H1 (cell line): ENCODE results near the gene NF1. TPM values are rescaled to one million over a fixed set of nuclear protein-coding genes. Genes with fewer than 3 reads are reported as not detected.

ENCODE experiments used
- CTCF ChIA-PET: fragments of 300-600 bp; sonication (Branson Sonifier 250); formaldehyde crosslinking; loops from one replicate; lab custom pipeline; 2021; ENCODE audit not compliant: partially characterized antibody; lab: Charles Lee
- POLR2A ChIA-PET: fragments of 300-600 bp; sonication (Branson Sonifier 250); formaldehyde crosslinking; loops from one replicate; lab custom pipeline; 2021; ENCODE audit warnings: inconsistent platforms; ENCODE audit not compliant: partially characterized antibody; lab: Charles Lee
- DNase-seq, 2 experiments: peaks; one replicate each; pipeline versions ENCODE4 v3.0.0 to v3.0.0-alpha.2; 2010 to 2022; ENCODE audit warnings: low spot score in 2 of 2, low read depth in 1 of 2, mixed read lengths in 1 of 2
- FAIRE-seq: peaks from 2 replicates; lab custom pipeline; 2011; peaks lifted over from hg19 to GRCh38; lab: Jason Lieb, UNC
- H2AFZ ChIP-seq: 2 replicates; pipeline ENCODE4 v1.8.1; 2012; ENCODE audit warnings: low read length, inconsistent platforms
- H2AK5ac ChIP-seq: 2 replicates; pipeline ENCODE4 v1.6.1; 2013; ENCODE audit warnings: low read depth, low read length
- H2BK120ac ChIP-seq: replicated peaks from 2 replicates; pipeline ENCODE3; 2013; ENCODE audit warnings: low read depth, low read length, inconsistent platforms
- H2BK12ac ChIP-seq: 2 replicates; pipeline ENCODE4 v1.6.1; 2013; ENCODE audit warnings: low read depth, low read length
- H2BK15ac ChIP-seq: 2 replicates; pipeline ENCODE4 v1.6.1; 2013; ENCODE audit warnings: low read length
- H2BK20ac ChIP-seq: 2 replicates; pipeline ENCODE4 v1.6.1; 2013; ENCODE audit warnings: low read length
- H2BK5ac ChIP-seq: 2 replicates; pipeline ENCODE4 v1.6.1; 2013; ENCODE audit warnings: low read depth, low read length
- H3K14ac ChIP-seq: 2 replicates; pipeline ENCODE4 v1.6.1; 2013; ENCODE audit warnings: inconsistent platforms; ENCODE audit not compliant: insufficient read length
- H3K18ac ChIP-seq: 2 replicates; pipeline ENCODE4 v1.6.1; 2013; ENCODE audit warnings: low read length; ENCODE audit errors: extremely low read depth
- H3K23ac ChIP-seq: 2 replicates; pipeline ENCODE4 v1.6.1; 2013; ENCODE audit warnings: inconsistent platforms; ENCODE audit not compliant: insufficient read length
- H3K23me2 ChIP-seq: 2 replicates; pipeline ENCODE4 v1.6.1; 2013; ENCODE audit warnings: low read depth, low read length
- H3K27ac ChIP-seq: 2 replicates; pipeline ENCODE4 v1.6.1; 2011; ENCODE audit warnings: low read depth, low read length, inconsistent platforms
- H3K27me3 ChIP-seq, 4 experiments: replicated peaks in 1 of 4; 1 replicate in 1 of 4; 2 replicates in 3 of 4; pipeline versions ENCODE4 v1.6.1 to v1.8.1; 2011 to 2013; ENCODE audit warnings: low read length in 3 of 4, mild to moderate bottlenecking in 3 of 4, inconsistent platforms in 2 of 4, mixed read lengths in 2 of 4, moderate library complexity in 1 of 4; ENCODE audit not compliant: control insufficient read depth in 3 of 4, insufficient read depth in 3 of 4; ENCODE audit errors: extremely low read depth in 1 of 4
- H3K36me3 ChIP-seq, 4 experiments: 2 replicates each; pipeline versions ENCODE4 v1.6.1 to v1.8.1; 2011 to 2013; ENCODE audit warnings: mild to moderate bottlenecking in 4 of 4, low read length in 3 of 4, moderate library complexity in 2 of 4, control low read depth in 1 of 4, inconsistent platforms in 1 of 4; ENCODE audit not compliant: insufficient read depth in 4 of 4, control insufficient read depth in 2 of 4
- H3K4ac ChIP-seq: replicated peaks from 2 replicates; pipeline ENCODE3; 2013; ENCODE audit warnings: low read length, low read depth, mixed read lengths, inconsistent platforms; ENCODE audit not compliant: insufficient read length
- H3K4me1 ChIP-seq, 4 experiments: replicated peaks in 1 of 4; 1 replicate in 1 of 4; 2 replicates in 3 of 4; pipeline versions ENCODE4 v1.6.1 to v1.8.1; 2011 to 2013; ENCODE audit warnings: low read length in 3 of 4, inconsistent platforms in 2 of 4, mixed read lengths in 1 of 4; ENCODE audit not compliant: insufficient read depth in 4 of 4, control insufficient read depth in 3 of 4
- H3K4me2 ChIP-seq, 2 experiments: 2 replicates each; pipeline versions ENCODE4 v1.6.1 to v1.8.1; 2011 to 2013; ENCODE audit warnings: low read depth in 2 of 2, low read length in 2 of 2, control low read depth in 1 of 2, inconsistent platforms in 1 of 2, mild to moderate bottlenecking in 1 of 2; ENCODE audit not compliant: insufficient read depth in 1 of 2
- H3K4me3 ChIP-seq, 4 experiments: fragments of 200-600, 300-600 bp in 1 of 4; sonication (generic), shearing (Covaris generic), sonication (Bioruptor Twin) in 1 of 4; 2 replicates each; pipeline versions ENCODE4 v1.5.1 to v1.8.1; 2011 to 2016; ENCODE audit warnings: low read length in 4 of 4, low read depth in 3 of 4, control low read depth in 2 of 4, inconsistent platforms in 2 of 4, mild to moderate bottlenecking in 2 of 4, mixed read lengths in 1 of 4, moderate library complexity in 1 of 4; ENCODE audit not compliant: insufficient read depth in 2 of 4; ENCODE audit errors: extremely low read depth in 1 of 4
- H3K56ac ChIP-seq: replicated peaks from 2 replicates; pipeline ENCODE3; 2013; ENCODE audit warnings: low read depth, mild to moderate bottlenecking, mixed read lengths, low read length, inconsistent platforms; ENCODE audit not compliant: insufficient read length
- H3K79me1 ChIP-seq: 2 replicates; pipeline ENCODE4 v1.6.1; 2013; ENCODE audit warnings: low read depth, low read length, control low read depth
- H3K79me2 ChIP-seq, 2 experiments: 2 replicates each; pipeline versions ENCODE4 v1.6.1 to v1.8.1; 2012 to 2013; ENCODE audit warnings: low read length in 2 of 2, mild to moderate bottlenecking in 2 of 2, inconsistent platforms in 1 of 2; ENCODE audit not compliant: insufficient read depth in 2 of 2, control insufficient read depth in 1 of 2
- H3K9ac ChIP-seq, 4 experiments: replicated peaks in 1 of 4; 1 replicate in 1 of 4; 2 replicates in 3 of 4; pipeline versions ENCODE4 v1.6.1 to v1.8.1; 2011 to 2013; ENCODE audit warnings: low read depth in 3 of 4, low read length in 3 of 4, control low read depth in 2 of 4, mild to moderate bottlenecking in 2 of 4, moderate library complexity in 2 of 4, inconsistent platforms in 1 of 4; ENCODE audit errors: extremely low read depth in 1 of 4
- H3K9me3 ChIP-seq, 2 experiments: 2 replicates each; pipeline versions ENCODE4 v1.6.1 to v1.8.1; 2012 to 2013; ENCODE audit warnings: mild to moderate bottlenecking in 2 of 2, moderate library complexity in 2 of 2, control low read depth in 1 of 2, inconsistent platforms in 1 of 2, low read depth in 1 of 2, low read length in 1 of 2, mixed read lengths in 1 of 2; ENCODE audit not compliant: insufficient read depth in 2 of 2
- H4K20me1 ChIP-seq, 2 experiments: replicated peaks in 1 of 2; 2 replicates each; pipeline versions ENCODE3 to v1.8.1; 2011 to 2013; ENCODE audit warnings: inconsistent platforms in 2 of 2, low read length in 2 of 2, mild to moderate bottlenecking in 1 of 2; ENCODE audit not compliant: insufficient read depth in 2 of 2, control insufficient read depth in 1 of 2
- H4K5ac ChIP-seq: 2 replicates; pipeline ENCODE4 v1.6.1; 2013; ENCODE audit warnings: low read length, low read depth, mixed read lengths, inconsistent platforms; ENCODE audit not compliant: insufficient read length
- H4K8ac ChIP-seq: 2 replicates; pipeline ENCODE4 v1.8.0; 2013; ENCODE audit warnings: mild to moderate bottlenecking, moderate library complexity, low read length, inconsistent platforms; ENCODE audit not compliant: insufficient read depth; ENCODE audit errors: extremely low read depth
- H4K91ac ChIP-seq: replicated peaks from 2 replicates; pipeline ENCODE3; 2013; ENCODE audit warnings: low read length, mixed read lengths, inconsistent platforms; ENCODE audit not compliant: insufficient read length
- BACH1 ChIP-seq: IDR thresholded peaks from 2 replicates; pipeline ENCODE4 v1.6.1; 2012; ENCODE audit warnings: low read length, improper control_type of control experiment
- CBX5 ChIP-seq: fragments of 300-800, 300-1000 bp; sonication (generic); IDR thresholded peaks from 2 replicates; pipeline ENCODE4 v1.7.1; 2016; ENCODE audit warnings: antibody characterized with exemption, low read length, low read depth
- CBX8 ChIP-seq: fragments of 300-800, 300-1000 bp; sonication (generic); IDR thresholded peaks from 2 replicates; pipeline ENCODE4 v1.7.1; 2016; ENCODE audit warnings: low read depth, low read length, borderline replicate concordance
- SIN3A ChIP-seq, 2 experiments: IDR thresholded peaks in 1 of 2; conservative IDR thresholded peaks in 1 of 2; 2 replicates each; pipeline ENCODE4 v1.6.1; 2011 to 2012; ENCODE audit warnings: low read length in 2 of 2, improper control_type of control experiment in 1 of 2, low read depth in 1 of 2, mild to moderate bottlenecking in 1 of 2
- TEAD4 ChIP-seq: IDR thresholded peaks from 2 replicates; pipeline ENCODE4 v1.6.1; 2012; ENCODE audit warnings: low read depth, low read length, inconsistent platforms, mixed read lengths
- YY1 ChIP-seq: IDR thresholded peaks from 2 replicates; pipeline ENCODE4 v1.6.1; 2011; ENCODE audit warnings: low read depth, mild to moderate bottlenecking, low read length
- WGBS, 2 experiments: shearing (Covaris generic) in 1 of 2; methylation state at CpG; one replicate each; pipeline versions ENCODE4 v1.1.6 to v1.1.7; 2013 to 2015; ENCODE audit warnings: low lambda C conversion rate in 2 of 2, mixed read lengths in 2 of 2, inconsistent platforms in 1 of 2, low coverage in 1 of 2, missing lambda C conversion rate in 1 of 2; ENCODE audit not compliant: insufficient replicate concordance in 2 of 2, insufficient coverage in 1 of 2, insufficient read length in 1 of 2; ENCODE audit errors: extremely low coverage in 1 of 2, missing lambda C conversion rate in 1 of 2; 5-methylcytosine and 5-hydroxymethylcytosine counted together
- polyA plus RNA-seq, 7 experiments: library from polyadenylated mRNA; depleted of rRNA in 3 of 7; stranded (reverse) in 5 of 7; unstranded in 2 of 7; fragments of >200 nt in 5 of 7; fragments of 200-250 nt in 2 of 7; gene quantifications; 1 replicate in 5 of 7; 2 replicates in 1 of 7; 4 replicates in 1 of 7; pipeline versions ENCODE4 v1.2.1 to v1.2.3, GENCODE V29; 2011 to 2013; ENCODE audit warnings: missing spikeins in 2 of 7, mixed read lengths in 2 of 7
- total RNA-seq: library from RNA; stranded (reverse); fragmentation: NEBNext Ultra II Directional; extraction: Animal tissue kit (Norgen Biotek cat#: 25700); gene quantifications from 2 replicates; pipeline ENCODE4 v1.2.1, GENCODE V29; 2021
- TF ChIP-seq, protein P1 (sequence below): IDR thresholded peaks from 2 replicates; pipeline ENCODE4 v1.6.1; 2012; ENCODE audit warnings: inconsistent platforms
- TF ChIP-seq, protein P2 (sequence below): IDR thresholded peaks from 2 replicates; pipeline ENCODE4 v1.6.1; 2012; ENCODE audit warnings: low read length, inconsistent platforms
- TF ChIP-seq, protein P3 (sequence below), 3 experiments: IDR thresholded peaks; 1 replicate in 2 of 3; 2 replicates in 1 of 3; pipeline versions ENCODE4 v1.5.1 to v1.6.1; 2011; ENCODE audit warnings: low read length in 3 of 3, mild to moderate bottlenecking in 3 of 3, inconsistent platforms in 2 of 3, low read depth in 1 of 3, moderate library complexity in 1 of 3; ENCODE audit not compliant: insufficient read depth in 1 of 3; ENCODE audit errors: control extremely low read depth in 1 of 3

The NF1 gene
- total and polyA plus RNA-seq, 2 of the 8 experiments (the other 6 are each of a cell fraction or from before 2014, with no cell fraction given): 19.3 to 29.6 TPM

DNA sequence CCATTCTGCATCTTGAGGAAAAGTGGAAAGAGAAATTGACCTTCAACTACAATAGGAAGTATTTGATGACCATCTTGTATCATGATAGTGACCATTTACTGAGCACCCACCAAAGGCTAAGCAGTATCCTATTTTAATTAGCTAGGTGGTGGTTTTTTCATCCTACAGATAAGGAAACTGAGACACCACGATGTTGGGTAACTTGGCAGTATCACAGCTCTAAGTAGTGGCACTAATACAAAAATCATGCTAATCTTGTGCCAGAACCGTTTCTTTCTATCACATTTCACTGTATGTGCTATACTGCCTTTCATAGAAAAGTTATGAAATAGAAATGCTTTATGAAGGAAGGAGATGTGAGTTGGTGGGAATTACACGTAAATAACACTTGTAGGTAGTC lies 216.7 kb downstream of the NF1 start:
- Histone ChIP-seq H2BK15ac (no peak overlapping the region), H3K27me3 (no peaks in the 10 kb centered on the region)

More for the DNA sequence above, 216.7 kb downstream of the NF1 start:
- no peaks in the 10 kb centered on the region for H3K36me3 ChIP-seq
- H3K4me3 ChIP-seq: no peak overlapping the region
- no peaks in the 10 kb centered on the region for H3K9me3 ChIP-seq
- no peak for DNase-seq
- H2AK5ac ChIP-seq: no peak overlapping the region
- H3K14ac ChIP-seq: no peak overlapping the region
- TF ChIP-seq, protein P1, sequence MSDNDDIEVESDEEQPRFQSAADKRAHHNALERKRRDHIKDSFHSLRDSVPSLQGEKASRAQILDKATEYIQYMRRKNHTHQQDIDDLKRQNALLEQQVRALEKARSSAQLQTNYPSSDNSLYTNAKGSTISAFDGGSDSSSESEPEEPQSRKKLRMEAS: no peak
- TF ChIP-seq TEAD4 (no peak), YY1 (no peak), CBX8 (no peak), SIN3A (conservative IDR thresholded peaks at IDR 0.05 in 1 of 2, IDR thresholded peaks at IDR 0.05 in 1 of 2; ENCODE audit: low read depth in 1 of 2, low read length in 2 of 2) (no peak), CBX5 (no peak), BACH1 (no peak)
- TF ChIP-seq, protein P2, sequence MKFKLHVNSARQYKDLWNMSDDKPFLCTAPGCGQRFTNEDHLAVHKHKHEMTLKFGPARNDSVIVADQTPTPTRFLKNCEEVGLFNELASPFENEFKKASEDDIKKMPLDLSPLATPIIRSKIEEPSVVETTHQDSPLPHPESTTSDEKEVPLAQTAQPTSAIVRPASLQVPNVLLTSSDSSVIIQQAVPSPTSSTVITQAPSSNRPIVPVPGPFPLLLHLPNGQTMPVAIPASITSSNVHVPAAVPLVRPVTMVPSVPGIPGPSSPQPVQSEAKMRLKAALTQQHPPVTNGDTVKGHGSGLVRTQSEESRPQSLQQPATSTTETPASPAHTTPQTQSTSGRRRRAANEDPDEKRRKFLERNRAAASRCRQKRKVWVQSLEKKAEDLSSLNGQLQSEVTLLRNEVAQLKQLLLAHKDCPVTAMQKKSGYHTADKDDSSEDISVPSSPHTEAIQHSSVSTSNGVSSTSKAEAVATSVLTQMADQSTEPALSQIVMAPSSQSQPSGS: no peak
- TF ChIP-seq, protein P3, sequence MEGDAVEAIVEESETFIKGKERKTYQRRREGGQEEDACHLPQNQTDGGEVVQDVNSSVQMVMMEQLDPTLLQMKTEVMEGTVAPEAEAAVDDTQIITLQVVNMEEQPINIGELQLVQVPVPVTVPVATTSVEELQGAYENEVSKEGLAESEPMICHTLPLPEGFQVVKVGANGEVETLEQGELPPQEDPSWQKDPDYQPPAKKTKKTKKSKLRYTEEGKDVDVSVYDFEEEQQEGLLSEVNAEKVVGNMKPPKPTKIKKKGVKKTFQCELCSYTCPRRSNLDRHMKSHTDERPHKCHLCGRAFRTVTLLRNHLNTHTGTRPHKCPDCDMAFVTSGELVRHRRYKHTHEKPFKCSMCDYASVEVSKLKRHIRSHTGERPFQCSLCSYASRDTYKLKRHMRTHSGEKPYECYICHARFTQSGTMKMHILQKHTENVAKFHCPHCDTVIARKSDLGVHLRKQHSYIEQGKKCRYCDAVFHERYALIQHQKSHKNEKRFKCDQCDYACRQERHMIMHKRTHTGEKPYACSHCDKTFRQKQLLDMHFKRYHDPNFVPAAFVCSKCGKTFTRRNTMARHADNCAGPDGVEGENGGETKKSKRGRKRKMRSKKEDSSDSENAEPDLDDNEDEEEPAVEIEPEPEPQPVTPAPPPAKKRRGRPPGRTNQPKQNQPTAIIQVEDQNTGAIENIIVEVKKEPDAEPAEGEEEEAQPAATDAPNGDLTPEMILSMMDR (IDR thresholded peaks at IDR 0.05; ENCODE audit: control extremely low read depth in 1 of 3, insufficient read depth in 1 of 3, low read depth in 1 of 3, low read length in 3 of 3): no peak
- H2AFZ ChIP-seq: no peak overlapping the region
- no peak overlapping the region for H4K91ac ChIP-seq
- ChIA-PET CTCF (interaction anchor here (1.1 kb wide), 1 partner anchor 45 kb away, joined by 3 read pairs; no protein-coding TSS in a partner anchor), POLR2A (no interaction called here)
- no peak overlapping the region for H3K27ac ChIP-seq
- no peak overlapping the region for H3K23ac ChIP-seq
- no peak overlapping the region for H2BK12ac ChIP-seq
- WGBS, 2 experiments: 90% methylated on average over 3 of the region's 3 CpGs; no CpG with 5 or more reads in 1 of the 2 experiments
- H3K18ac ChIP-seq: no peak overlapping the region
- H3K4me2 ChIP-seq: no peak overlapping the region
- H3K56ac ChIP-seq: no peak overlapping the region
- no peaks in the 10 kb centered on the region for H3K23me2 ChIP-seq
- H3K4ac ChIP-seq: no peak overlapping the region
- H3K4me1 ChIP-seq: no peaks in the 10 kb centered on the region
- no peak for FAIRE-seq
- no peak overlapping the region for H2BK20ac ChIP-seq
- H2BK5ac ChIP-seq: no peak overlapping the region
- H4K8ac ChIP-seq: no peak overlapping the region
- no peak overlapping the region for H3K9ac ChIP-seq
- H4K5ac ChIP-seq: no peak overlapping the region
- no peaks in the 10 kb centered on the region for H4K20me1 ChIP-seq
- no peaks in the 10 kb centered on the region for H3K79me2 ChIP-seq
- H3K79me1 ChIP-seq: no peaks in the 10 kb centered on the region
- H2BK120ac ChIP-seq: no peak overlapping the region
